SK-N-SH treated with all-trans-retinoic acid at 6 μM for 48 hours (cell line): Measurements from ENCODE around the gene TSPAN9.

ENCODE experiments used
- ATAC-seq: fragments of 200-7000 bp; cut with Tn5 transposase; 3 replicates; pipeline ENCODE4 v1.9.1; 2020; ENCODE audit warnings: mild to moderate bottlenecking, moderate library complexity
- ARNTL ChIP-seq: fragments of 450-650 bp; formaldehyde crosslinking; IDR thresholded peaks from 2 replicates; pipeline ENCODE4 v1.5.0; 2020; ENCODE audit warnings: low read depth, mild to moderate bottlenecking, moderate library complexity, borderline replicate concordance
- BACH2 ChIP-seq: fragments of 250-450 bp; sonication (Bioruptor Pico); IDR thresholded peaks from 2 replicates; pipeline ENCODE4 v1.9.0; 2021; ENCODE audit warnings: mild to moderate bottlenecking, borderline replicate concordance
- CSDC2 ChIP-seq: fragments of 250-450 bp; sonication (Bioruptor Pico); IDR thresholded peaks from 2 replicates; pipeline ENCODE4 v1.5.0; 2020; ENCODE audit warnings: mild to moderate bottlenecking, moderate library complexity
- ESRRG ChIP-seq: fragments of 250-450 bp; sonication (Bioruptor Pico); IDR thresholded peaks from 2 replicates; pipeline ENCODE4 v1.6.1; 2021; ENCODE audit warnings: mild to moderate bottlenecking
- GLIS3 ChIP-seq: fragments of 250-450 bp; sonication (Bioruptor Pico); IDR thresholded peaks from 2 replicates; pipeline ENCODE4 v1.5.0; 2020; ENCODE audit warnings: mild to moderate bottlenecking, moderate library complexity
- OSR1 ChIP-seq: fragments of 250-450 bp; sonication (Bioruptor Pico); IDR thresholded peaks from 2 replicates; pipeline ENCODE4 v1.8.0; 2022; ENCODE audit warnings: moderate library complexity, mild to moderate bottlenecking, inconsistent platforms
- PPARA ChIP-seq: fragments of 250-450 bp; sonication (Bioruptor Pico); IDR thresholded peaks from 2 replicates; pipeline ENCODE4 v1.5.0; 2020; ENCODE audit warnings: mild to moderate bottlenecking, borderline replicate concordance
- RARB ChIP-seq: fragments of 250-450 bp; sonication (Bioruptor Pico); IDR thresholded peaks from 2 replicates; pipeline ENCODE4 v1.8.0; 2021; ENCODE audit warnings: mild to moderate bottlenecking, moderate library complexity
- SNAI2 ChIP-seq: fragments of 250-450 bp; sonication (Bioruptor Pico); IDR thresholded peaks from 2 replicates; pipeline ENCODE4 v1.5.0; 2020; ENCODE audit warnings: mild to moderate bottlenecking, moderate library complexity
- TOX ChIP-seq: fragments of 250-450 bp; sonication (Bioruptor Pico); IDR thresholded peaks from 2 replicates; pipeline ENCODE4 v1.8.0; 2021; ENCODE audit warnings: mild to moderate bottlenecking, moderate library complexity, borderline replicate concordance
- ZFP3 ChIP-seq: fragments of 250-450 bp; sonication (Bioruptor Pico); IDR thresholded peaks from 2 replicates; pipeline ENCODE4 v1.5.0; 2020; ENCODE audit warnings: mild to moderate bottlenecking, moderate library complexity
- ZFP30 ChIP-seq: fragments of 450-650 bp; formaldehyde crosslinking; IDR thresholded peaks from 2 replicates; pipeline ENCODE4 v1.5.0; 2022; ENCODE audit warnings: mild to moderate bottlenecking, moderate library complexity
- ZNF565 ChIP-seq: fragments of 450-650 bp; formaldehyde crosslinking; conservative IDR thresholded peaks from 2 replicates; pipeline ENCODE4 v1.5.0; 2020; ENCODE audit warnings: low read depth, mild to moderate bottlenecking, moderate library complexity
- ZNF70 ChIP-seq: fragments of 450-650 bp; formaldehyde crosslinking; IDR thresholded peaks from 2 replicates; pipeline ENCODE4 v1.5.0; 2020; ENCODE audit warnings: mild to moderate bottlenecking, moderate library complexity
- ZNF8 ChIP-seq: fragments of 450-650 bp; formaldehyde crosslinking; IDR thresholded peaks from 2 replicates; pipeline ENCODE4 v1.5.0; 2020; ENCODE audit warnings: mild to moderate bottlenecking, moderate library complexity
- TF ChIP-seq, protein P1 (sequence below): fragments of 250-450 bp; sonication (Bioruptor Pico); IDR thresholded peaks from 2 replicates; pipeline ENCODE4 v1.8.0; 2020; ENCODE audit warnings: mild to moderate bottlenecking, moderate library complexity, borderline replicate concordance
- TF ChIP-seq, protein P2 (sequence below): fragments of 250-450 bp; sonication (Bioruptor Pico); IDR thresholded peaks from 2 replicates; pipeline ENCODE4 v1.5.1; 2020; ENCODE audit warnings: low read depth, mild to moderate bottlenecking, moderate library complexity
- TF ChIP-seq, protein P3 (sequence below): fragments of 250-450 bp; sonication (Bioruptor Pico); IDR thresholded peaks from 2 replicates; pipeline ENCODE4 v1.5.0; 2020; ENCODE audit warnings: mild to moderate bottlenecking, moderate library complexity
- TF ChIP-seq, protein P4 (sequence below): fragments of 250-450 bp; sonication (Bioruptor Pico); IDR thresholded peaks from 2 replicates; pipeline ENCODE4 v1.8.0; 2021; ENCODE audit warnings: low read depth, mild to moderate bottlenecking, moderate library complexity, borderline replicate concordance

Gene TSPAN9

DNA sequence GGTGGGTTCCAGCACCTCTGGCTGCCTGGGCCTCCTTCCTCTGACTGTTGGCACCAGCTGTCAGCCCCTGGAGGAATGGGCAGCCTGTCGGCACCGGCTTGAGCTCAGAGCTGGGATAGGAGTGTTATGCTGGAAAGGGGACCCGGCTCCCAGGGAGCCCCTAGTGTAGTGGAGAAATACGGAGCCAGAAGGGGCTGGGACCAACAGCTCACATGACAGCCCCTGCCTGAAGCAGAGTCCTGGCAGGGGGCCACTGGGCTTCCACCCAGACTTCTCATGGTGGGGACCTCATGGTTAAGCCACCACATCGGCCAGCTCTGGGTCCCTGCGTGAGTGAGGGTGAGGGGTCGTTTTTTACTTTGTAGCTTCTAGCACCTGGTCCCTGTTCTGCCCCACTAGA lies 174.5 kb downstream of the TSPAN9 start:
- ATAC-seq = no peak
- TF ChIP-seq ZNF70 (CRISPR knock-in tag) (no peak), ESRRG (CRISPR knock-in tag) (no peak), BACH2 (CRISPR knock-in tag) (no peak), OSR1 (CRISPR knock-in tag) (no peak), RARB (CRISPR knock-in tag) (no peak), PPARA (CRISPR knock-in tag) (no peak), SNAI2 (CRISPR knock-in tag) (no peak), TOX (CRISPR knock-in tag) (no peak)
- TF ChIP-seq, protein P1, sequence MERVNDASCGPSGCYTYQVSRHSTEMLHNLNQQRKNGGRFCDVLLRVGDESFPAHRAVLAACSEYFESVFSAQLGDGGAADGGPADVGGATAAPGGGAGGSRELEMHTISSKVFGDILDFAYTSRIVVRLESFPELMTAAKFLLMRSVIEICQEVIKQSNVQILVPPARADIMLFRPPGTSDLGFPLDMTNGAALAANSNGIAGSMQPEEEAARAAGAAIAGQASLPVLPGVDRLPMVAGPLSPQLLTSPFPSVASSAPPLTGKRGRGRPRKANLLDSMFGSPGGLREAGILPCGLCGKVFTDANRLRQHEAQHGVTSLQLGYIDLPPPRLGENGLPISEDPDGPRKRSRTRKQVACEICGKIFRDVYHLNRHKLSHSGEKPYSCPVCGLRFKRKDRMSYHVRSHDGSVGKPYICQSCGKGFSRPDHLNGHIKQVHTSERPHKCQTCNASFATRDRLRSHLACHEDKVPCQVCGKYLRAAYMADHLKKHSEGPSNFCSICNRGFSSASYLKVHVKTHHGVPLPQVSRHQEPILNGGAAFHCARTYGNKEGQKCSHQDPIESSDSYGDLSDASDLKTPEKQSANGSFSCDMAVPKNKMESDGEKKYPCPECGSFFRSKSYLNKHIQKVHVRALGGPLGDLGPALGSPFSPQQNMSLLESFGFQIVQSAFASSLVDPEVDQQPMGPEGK (CRISPR knock-in tag) = no peak

DNA sequence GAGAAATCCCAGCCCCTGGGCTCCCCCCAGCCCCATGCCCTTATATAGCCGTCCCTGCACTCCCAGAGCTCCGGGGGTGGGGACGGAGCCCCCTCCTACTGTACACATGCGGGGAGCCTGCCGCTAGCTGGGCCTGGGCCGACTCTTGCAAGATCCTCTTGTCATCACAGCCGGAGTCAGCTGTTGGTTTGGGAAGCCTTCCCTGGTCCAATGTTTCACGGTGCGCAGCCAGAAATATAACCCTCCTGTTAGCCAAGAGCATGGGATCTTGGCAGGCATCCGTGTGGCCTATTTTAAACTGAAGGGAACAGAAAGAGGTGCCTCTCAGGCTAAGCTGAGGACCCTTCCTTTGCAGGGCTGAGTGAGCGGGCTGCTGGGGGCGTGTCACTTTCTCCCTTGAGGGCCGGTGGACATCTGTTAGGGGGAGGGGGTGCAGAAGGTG lies 175.3 kb downstream of the TSPAN9 start:
- ATAC-seq = no peak
- TF ChIP-seq, protein P2, sequence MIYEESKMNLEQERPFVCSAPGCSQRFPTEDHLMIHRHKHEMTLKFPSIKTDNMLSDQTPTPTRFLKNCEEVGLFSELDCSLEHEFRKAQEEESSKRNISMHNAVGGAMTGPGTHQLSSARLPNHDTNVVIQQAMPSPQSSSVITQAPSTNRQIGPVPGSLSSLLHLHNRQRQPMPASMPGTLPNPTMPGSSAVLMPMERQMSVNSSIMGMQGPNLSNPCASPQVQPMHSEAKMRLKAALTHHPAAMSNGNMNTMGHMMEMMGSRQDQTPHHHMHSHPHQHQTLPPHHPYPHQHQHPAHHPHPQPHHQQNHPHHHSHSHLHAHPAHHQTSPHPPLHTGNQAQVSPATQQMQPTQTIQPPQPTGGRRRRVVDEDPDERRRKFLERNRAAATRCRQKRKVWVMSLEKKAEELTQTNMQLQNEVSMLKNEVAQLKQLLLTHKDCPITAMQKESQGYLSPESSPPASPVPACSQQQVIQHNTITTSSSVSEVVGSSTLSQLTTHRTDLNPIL = no peak
- TF ChIP-seq ZNF70 (CRISPR knock-in tag) (no peak), ZFP30 (CRISPR knock-in tag) (no peak)
- TF ChIP-seq, protein P1 (CRISPR knock-in tag) = no peak

DNA sequence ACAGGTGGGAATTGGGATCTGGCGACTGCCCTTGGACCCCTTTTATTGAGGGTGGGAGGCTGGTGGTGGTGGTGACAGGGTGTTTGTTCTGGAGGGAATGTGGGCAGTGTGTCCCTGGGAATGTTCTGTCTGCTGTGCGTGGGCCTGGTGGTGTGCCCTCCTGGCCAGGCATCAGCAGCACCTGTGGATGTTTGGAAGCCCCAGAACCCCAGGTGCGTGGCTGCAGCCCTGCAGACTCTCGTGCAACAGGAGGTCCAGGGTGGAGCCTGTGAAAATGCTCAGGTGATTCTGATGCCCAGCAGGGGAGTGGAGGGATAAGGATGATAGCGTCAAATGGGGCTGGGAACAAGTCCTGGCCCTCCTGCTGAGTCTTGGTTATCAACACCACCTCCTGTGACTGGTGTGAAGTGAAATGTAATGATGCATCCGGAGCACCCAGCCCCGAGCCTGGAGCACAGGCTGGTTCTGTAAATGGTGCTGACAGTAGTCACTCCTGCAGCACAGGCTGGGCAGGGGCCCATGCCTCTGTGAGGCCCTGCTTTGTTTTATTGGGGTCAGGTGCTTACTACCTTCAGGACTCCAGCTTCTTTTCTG lies 176.6 kb downstream of the TSPAN9 start:
- TF ChIP-seq ZFP3 (CRISPR knock-in tag) = no peak
- TF ChIP-seq GLIS3 = no peak
- TF ChIP-seq OSR1 (CRISPR knock-in tag) = no peak
- no peak for TF ChIP-seq ZNF8 (CRISPR knock-in tag)
- no peak for TF ChIP-seq ARNTL (CRISPR knock-in tag)
- no peak for ATAC-seq

DNA sequence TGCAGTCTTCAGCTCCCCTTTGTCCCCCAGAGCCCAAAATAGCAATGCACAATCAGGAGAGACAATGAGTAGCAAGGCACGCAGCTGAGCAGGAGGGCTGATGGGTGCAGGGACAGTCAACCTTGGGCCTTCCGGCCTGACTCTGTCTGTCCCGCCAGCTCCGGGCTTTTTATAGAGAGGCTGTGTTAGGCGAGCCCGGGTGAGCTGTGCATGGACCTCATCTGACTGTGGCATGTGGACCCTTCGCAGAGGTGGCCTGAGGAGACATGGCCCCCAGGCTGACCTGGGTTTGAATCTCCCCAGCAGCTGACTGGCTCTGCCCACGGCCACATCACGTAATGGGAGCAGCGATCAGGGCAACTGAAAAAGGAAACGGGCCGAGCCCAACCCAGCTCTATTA lies 177.9 kb downstream of the TSPAN9 start:
- ATAC-seq = no peak
- TF ChIP-seq CSDC2 (CRISPR knock-in tag) (no peak), ESRRG (CRISPR knock-in tag) (no peak), ZNF8 (CRISPR knock-in tag) (no peak), ZFP30 (CRISPR knock-in tag) (no peak), BACH2 (CRISPR knock-in tag) (no peak), PPARA (CRISPR knock-in tag) (no peak), ZNF565 (no peak), ZNF70 (CRISPR knock-in tag) (no peak), TOX (CRISPR knock-in tag) (no peak), ARNTL (CRISPR knock-in tag) (no peak), SNAI2 (CRISPR knock-in tag) (no peak), ZFP3 (CRISPR knock-in tag) (no peak)
- TF ChIP-seq, protein P1 (CRISPR knock-in tag) = no peak
- TF ChIP-seq, protein P2 = no peak
- TF ChIP-seq, protein P3, sequence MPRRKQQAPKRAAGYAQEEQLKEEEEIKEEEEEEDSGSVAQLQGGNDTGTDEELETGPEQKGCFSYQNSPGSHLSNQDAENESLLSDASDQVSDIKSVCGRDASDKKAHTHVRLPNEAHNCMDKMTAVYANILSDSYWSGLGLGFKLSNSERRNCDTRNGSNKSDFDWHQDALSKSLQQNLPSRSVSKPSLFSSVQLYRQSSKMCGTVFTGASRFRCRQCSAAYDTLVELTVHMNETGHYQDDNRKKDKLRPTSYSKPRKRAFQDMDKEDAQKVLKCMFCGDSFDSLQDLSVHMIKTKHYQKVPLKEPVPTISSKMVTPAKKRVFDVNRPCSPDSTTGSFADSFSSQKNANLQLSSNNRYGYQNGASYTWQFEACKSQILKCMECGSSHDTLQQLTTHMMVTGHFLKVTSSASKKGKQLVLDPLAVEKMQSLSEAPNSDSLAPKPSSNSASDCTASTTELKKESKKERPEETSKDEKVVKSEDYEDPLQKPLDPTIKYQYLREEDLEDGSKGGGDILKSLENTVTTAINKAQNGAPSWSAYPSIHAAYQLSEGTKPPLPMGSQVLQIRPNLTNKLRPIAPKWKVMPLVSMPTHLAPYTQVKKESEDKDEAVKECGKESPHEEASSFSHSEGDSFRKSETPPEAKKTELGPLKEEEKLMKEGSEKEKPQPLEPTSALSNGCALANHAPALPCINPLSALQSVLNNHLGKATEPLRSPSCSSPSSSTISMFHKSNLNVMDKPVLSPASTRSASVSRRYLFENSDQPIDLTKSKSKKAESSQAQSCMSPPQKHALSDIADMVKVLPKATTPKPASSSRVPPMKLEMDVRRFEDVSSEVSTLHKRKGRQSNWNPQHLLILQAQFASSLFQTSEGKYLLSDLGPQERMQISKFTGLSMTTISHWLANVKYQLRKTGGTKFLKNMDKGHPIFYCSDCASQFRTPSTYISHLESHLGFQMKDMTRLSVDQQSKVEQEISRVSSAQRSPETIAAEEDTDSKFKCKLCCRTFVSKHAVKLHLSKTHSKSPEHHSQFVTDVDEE (CRISPR knock-in tag) = no peak
- TF ChIP-seq, protein P4, sequence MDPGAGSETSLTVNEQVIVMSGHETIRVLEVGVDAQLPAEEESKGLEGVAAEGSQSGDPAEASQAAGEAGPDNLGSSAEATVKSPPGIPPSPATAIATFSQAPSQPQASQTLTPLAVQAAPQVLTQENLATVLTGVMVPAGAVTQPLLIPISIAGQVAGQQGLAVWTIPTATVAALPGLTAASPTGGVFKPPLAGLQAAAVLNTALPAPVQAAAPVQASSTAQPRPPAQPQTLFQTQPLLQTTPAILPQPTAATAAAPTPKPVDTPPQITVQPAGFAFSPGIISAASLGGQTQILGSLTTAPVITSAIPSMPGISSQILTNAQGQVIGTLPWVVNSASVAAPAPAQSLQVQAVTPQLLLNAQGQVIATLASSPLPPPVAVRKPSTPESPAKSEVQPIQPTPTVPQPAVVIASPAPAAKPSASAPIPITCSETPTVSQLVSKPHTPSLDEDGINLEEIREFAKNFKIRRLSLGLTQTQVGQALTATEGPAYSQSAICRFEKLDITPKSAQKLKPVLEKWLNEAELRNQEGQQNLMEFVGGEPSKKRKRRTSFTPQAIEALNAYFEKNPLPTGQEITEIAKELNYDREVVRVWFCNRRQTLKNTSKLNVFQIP (CRISPR knock-in tag) = no peak
